ENCODE results near the gene MRPL24.

Gene MRPL24

GRCh38 chr1:156694690-156694962, 46.3 kb downstream of the MRPL24 start:
- H3K4me1 ChIP-seq (ENCODE audit: low read depth, poor library complexity, severe bottlenecking), result peaks cover 11% of the 10 kb centered on the region
- no peak overlapping the region for H3K27ac ChIP-seq
- peaks cover 96% of the 10 kb centered on the region for H3K27me3 ChIP-seq (ENCODE audit: insufficient read depth, low read depth)
- H3K4me3 ChIP-seq (IDR thresholded peaks at IDR 0.05; ENCODE audit: insufficient read depth, low read depth, low read length), result no peak overlapping the region
- no peak for TF ChIP-seq CTCF (conservative IDR thresholded peaks at IDR 0.05; ENCODE audit: low read depth, low read length)
- no peaks in the 10 kb centered on the region for H3K79me2 ChIP-seq (ENCODE audit: insufficient read depth, low read depth)
- H3K36me3 ChIP-seq (ENCODE audit: insufficient read depth), result no peaks in the 10 kb centered on the region
- H2AFZ ChIP-seq (ENCODE audit: low read depth), result no peak overlapping the region
- no peak overlapping the region for H3K9ac ChIP-seq
- no peaks in the 10 kb centered on the region for H4K20me1 ChIP-seq (ENCODE audit: insufficient read depth)
- no peak overlapping the region for H3K4me2 ChIP-seq

GRCh38 chr1:156693848-156694689, 46.8 kb downstream of the MRPL24 start:
- Histone ChIP-seq H3K79me2 (ENCODE audit: insufficient read depth, low read depth) (no peaks in the 10 kb centered on the region), H3K27me3 (ENCODE audit: insufficient read depth, low read depth) (peaks cover 95% of the 10 kb centered on the region), H3K4me2 (no peak overlapping the region; the same call in 1 of the 2 replicates), H3K9ac (no peak overlapping the region), H3K4me1 (ENCODE audit: low read depth, poor library complexity, severe bottlenecking) (peaks cover 15% of the 10 kb centered on the region), H4K20me1 (ENCODE audit: insufficient read depth) (no peaks in the 10 kb centered on the region), H3K4me3 (IDR thresholded peaks at IDR 0.05; ENCODE audit: insufficient read depth, low read depth, low read length) (no peak overlapping the region), H3K36me3 (ENCODE audit: insufficient read depth) (no peaks in the 10 kb centered on the region), H2AFZ (ENCODE audit: low read depth) (no peak overlapping the region), H3K27ac (no peak overlapping the region)
- no peak for TF ChIP-seq CTCF (conservative IDR thresholded peaks at IDR 0.05; ENCODE audit: low read depth, low read length)

GRCh38 chr1:156692925-156693847, 47.7 kb downstream of the MRPL24 start:
- no peak for TF ChIP-seq CTCF (conservative IDR thresholded peaks at IDR 0.05; ENCODE audit: low read depth, low read length)
- Histone ChIP-seq H2AFZ (ENCODE audit: low read depth) (peak overlapping the region; percentile 7; the same call in 1 of the 2 replicates), H3K9ac (no peak overlapping the region), H3K36me3 (ENCODE audit: insufficient read depth) (no peaks in the 10 kb centered on the region), H3K27me3 (ENCODE audit: insufficient read depth, low read depth) (peaks cover 95% of the 10 kb centered on the region), H3K4me3 (IDR thresholded peaks at IDR 0.05; ENCODE audit: insufficient read depth, low read depth, low read length) (no peak overlapping the region), H3K4me1 (ENCODE audit: low read depth, poor library complexity, severe bottlenecking) (peaks cover 19% of the 10 kb centered on the region), H3K27ac (no peak overlapping the region), H3K79me2 (ENCODE audit: insufficient read depth, low read depth) (no peaks in the 10 kb centered on the region), H3K4me2 (peak overlapping the region; percentile 8; the same call in 1 of the 2 replicates), H4K20me1 (ENCODE audit: insufficient read depth) (no peaks in the 10 kb centered on the region)

GRCh38 chr1:156692441-156692924, 48.4 kb downstream of the MRPL24 start:
- TF ChIP-seq CTCF (conservative IDR thresholded peaks at IDR 0.05; ENCODE audit: low read depth, low read length), result no peak
- Histone ChIP-seq H3K27me3 (ENCODE audit: insufficient read depth, low read depth) (peaks cover 95% of the 10 kb centered on the region), H3K27ac (no peak overlapping the region), H2AFZ (ENCODE audit: low read depth) (no peak overlapping the region), H3K36me3 (ENCODE audit: insufficient read depth) (no peaks in the 10 kb centered on the region), H3K9ac (no peak overlapping the region), H3K4me1 (ENCODE audit: low read depth, poor library complexity, severe bottlenecking) (peaks cover 19% of the 10 kb centered on the region), H3K4me2 (no peak overlapping the region), H3K79me2 (ENCODE audit: insufficient read depth, low read depth) (no peaks in the 10 kb centered on the region), H4K20me1 (ENCODE audit: insufficient read depth) (no peaks in the 10 kb centered on the region), H3K4me3 (IDR thresholded peaks at IDR 0.05; ENCODE audit: insufficient read depth, low read depth, low read length) (no peak overlapping the region)
